AG09319 (cell line): ENCODE data around the gene TMPRSS11D.

ENCODE experiments used
- DNase-seq: peaks from one replicate; pipeline ENCODE4 v3.0.0-alpha.2; 2010; ENCODE audit warnings: low read depth; ENCODE audit errors: extremely low read depth
- CTCF ChIP-seq: IDR thresholded peaks from 2 replicates; pipeline ENCODE4 v1.5.1; 2011; ENCODE audit warnings: low read depth, mild to moderate bottlenecking, inconsistent platforms, low read length, moderate library complexity

TMPRSS11D gene

GRCh38 chr4:67892253-67892652, 8.5 kb upstream of the TMPRSS11D start:
- DNase-seq = no peak
- no peak for TF ChIP-seq CTCF

- DNase-seq = no peak
- TF ChIP-seq CTCF = no peak
Measured at GRCh38 chr4:67891645-67892044, 7.8 kb upstream of the TMPRSS11D start.

- DNase-seq = no peak
- no peak for TF ChIP-seq CTCF
Measured at GRCh38 chr4:67886281-67886680, 2.5 kb upstream of the TMPRSS11D start.

- TF ChIP-seq CTCF = no peak
- peak; percentile 54 for DNase-seq
Measured at GRCh38 chr4:67885762-67886161, 2.0 kb upstream of the TMPRSS11D start.

- no peak for TF ChIP-seq CTCF
- no peak for DNase-seq
Measured at GRCh38 chr4:67884701-67885100, 899 bp upstream of the TMPRSS11D start.

GRCh38 chr4:67883458-67883857, 344 bp downstream of the TMPRSS11D start:
- DNase-seq = no peak
- no peak for TF ChIP-seq CTCF

- no peak for DNase-seq
- no peak for TF ChIP-seq CTCF
Measured at GRCh38 chr4:67880866-67881610, 2.8 kb downstream of the TMPRSS11D start.
